HG03139 (cell line): ENCODE data around the gene P2RY11.

Experiments used
- ATAC-seq: cut with Tn5 transposase; IDR thresholded peaks from one replicate; pipeline ENCODE4 v1.9.1; 2021; ENCODE audit not compliant: unreplicated experiment

Gene P2RY11

GRCh38 chr19:10112895-10113591, 1.6 kb downstream of the P2RY11 start:
- no peak for ATAC-seq

GRCh38 chr19:10113592-10113963, 2.1 kb downstream of the P2RY11 start:
- no peak for ATAC-seq

- ATAC-seq: no peak
These were observed 2.6 kb downstream of the P2RY11 start for GRCh38 chr19:10113964-10114650.

- ATAC-seq: no peak
These were observed 3.3 kb downstream of the P2RY11 start for GRCh38 chr19:10114651-10115391.

GRCh38 chr19:10115392-10116084, 4.0 kb downstream of the P2RY11 start:
- ATAC-seq: no peak

GRCh38 chr19:10116085-10116865, 4.8 kb downstream of the P2RY11 start:
- no peak for ATAC-seq

GRCh38 chr19:10116866-10117616, 5.5 kb downstream of the P2RY11 start:
- ATAC-seq: no peak

GRCh38 chr19:10118960-10119359, 7.5 kb downstream of the P2RY11 start:
- no peak for ATAC-seq

GRCh38 chr19:10120538-10121189, 9.2 kb downstream of the P2RY11 start:
- no peak for ATAC-seq

- ATAC-seq: no peak
These were observed 10.6 kb downstream of the P2RY11 start for GRCh38 chr19:10122045-10122444.

- ATAC-seq: no peak
These were observed 12.9 kb downstream of the P2RY11 start for GRCh38 chr19:10124429-10124828.

- no peak for ATAC-seq
These were observed 14.7 kb downstream of the P2RY11 start for GRCh38 chr19:10126213-10126639.

GRCh38 chr19:10132905-10133304, 21.4 kb downstream of the P2RY11 start:
- no peak for ATAC-seq

- no peak for ATAC-seq
These were observed 22.1 kb downstream of the P2RY11 start for GRCh38 chr19:10133596-10133995.

GRCh38 chr19:10134040-10134439, 22.5 kb downstream of the P2RY11 start:
- ATAC-seq: no peak

- ATAC-seq: no peak
These were observed 24.2 kb downstream of the P2RY11 start for GRCh38 chr19:10135551-10136334.

- ATAC-seq: no peak
These were observed 25.4 kb downstream of the P2RY11 start for GRCh38 chr19:10136936-10137335.
